Naive thymus-derived CD8-positive, alpha-beta T cell (primary cell): ENCODE results near the gene COX6B1. TPM values are rescaled to one million over a fixed set of nuclear protein-coding genes. Genes with fewer than 3 reads are reported as not detected.
"Not testable (repeated sequence)": the region's sequence is repeated elsewhere in the genome, so short reads cannot be mapped to it uniquely, and the experiment has no call there.

Source experiments
- ATAC-seq, 2 donors: fragments of 150-1000 bp; cut with Tn5 transposase in 1 of 2; sonication (Bioruptor Pico), chemical (Tn5 transposase) in 1 of 2; 1 replicate in 1 of 2; 2 replicates in 1 of 2; pipeline ENCODE4 v1.10.0; 2021; ENCODE audit warnings: mild to moderate bottlenecking in 2 of 2, moderate library complexity in 2 of 2
- POLR2A ChIA-PET: fragments of 350-600 bp; sonication (Branson Sonifier 250); formaldehyde crosslinking; loops from one replicate; lab custom pipeline; 2021; ENCODE audit warnings: antibody characterized with exemption; lab: Charles Lee
- DNase-seq, 10 donors: peaks; one replicate each; pipeline versions ENCODE4 v3.0.0 to v3.0.0-alpha.2; 2020 to 2022
- H3K27ac Mint-ChIP-seq, 10 donors: one replicate each; pipeline ENCODE4 v1.8.0; 2020 to 2022; ENCODE audit warnings: mild to moderate bottlenecking in 10 of 10, mixed read lengths in 10 of 10, moderate library complexity in 4 of 10, inconsistent platforms in 1 of 10
- H3K27me3 Mint-ChIP-seq, 5 donors: one replicate each; pipeline ENCODE4 v1.8.0; 2021 to 2022; ENCODE audit warnings: mixed read lengths in 5 of 5
- H3K36me3 Mint-ChIP-seq, 3 donors: one replicate each; pipeline ENCODE4 v1.8.0; 2020 to 2022; ENCODE audit warnings: mixed read lengths in 3 of 3, mild to moderate bottlenecking in 2 of 3, inconsistent platforms in 1 of 3
- H3K4me1 Mint-ChIP-seq, 4 donors: one replicate each; pipeline ENCODE4 v1.8.0; 2021 to 2022; ENCODE audit warnings: mixed read lengths in 4 of 4
- H3K4me3 Mint-ChIP-seq, 10 donors: one replicate each; pipeline ENCODE4 v1.8.0; 2020 to 2022; ENCODE audit warnings: mild to moderate bottlenecking in 10 of 10, mixed read lengths in 10 of 10, moderate library complexity in 6 of 10, inconsistent platforms in 1 of 10
- H3K9me3 Mint-ChIP-seq, 9 donors: one replicate each; pipeline ENCODE4 v1.8.0; 2020 to 2022; ENCODE audit warnings: mixed read lengths in 9 of 9, mild to moderate bottlenecking in 3 of 9, inconsistent platforms in 1 of 9, moderate library complexity in 1 of 9
- polyA plus RNA-seq, 3 donors: library from polyadenylated mRNA; unstranded; fragments of 300-500 nt; fragmentation: Illumina TruSeq; gene quantifications; one replicate each; pipeline ENCODE4 v1.2.3, GENCODE V29; 2021
- total RNA-seq, 8 experiments: library from RNA in 2 of 8; stranded (reverse) in 2 of 8; gene quantifications; one replicate each; pipeline ENCODE4 v1.2.3 and lab custom pipeline; 2021 to 2026

COX6B1 gene
- total and polyA plus RNA-seq, 5 experiments from 2014 or later = 197 to 920 (median 824) TPM

DNA sequence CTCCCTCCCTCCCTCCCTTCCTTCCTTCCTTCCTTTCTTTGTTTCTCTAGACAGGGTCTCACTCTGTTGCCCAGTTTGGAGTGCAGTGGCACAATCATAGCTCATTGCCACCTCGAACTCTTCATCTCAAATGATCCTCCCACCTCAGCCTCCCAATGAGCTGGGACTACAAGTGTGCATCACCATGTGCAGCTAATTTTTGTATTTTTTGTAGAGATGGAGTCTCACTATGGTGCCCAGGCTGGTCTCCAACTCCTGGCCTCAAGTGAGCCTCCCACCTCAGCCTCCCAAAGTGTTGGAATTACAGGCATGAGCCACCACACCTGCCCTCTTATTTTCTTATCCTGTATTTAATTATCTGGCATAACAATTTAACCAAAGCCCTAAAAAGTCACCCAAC lies 22.6 kb downstream of the COX6B1 start:
- ATAC-seq (no peak), DNase-seq (no peak)
- POLR2A ChIA-PET = no interaction called here
- peak overlapping the region in 1 of 10 donors; percentile 72 for H3K27ac Mint-ChIP-seq
- peaks cover 0 to 2% (median 0%) of the 10 kb centered on the region in 3 donors for H3K36me3 Mint-ChIP-seq
- H3K27me3 Mint-ChIP-seq = peaks cover 7 to 35% (median 20%) of the 10 kb centered on the region in 5 donors
- H3K4me3 Mint-ChIP-seq = no peak overlapping the region
- no peaks in the 10 kb centered on the region for H3K9me3 Mint-ChIP-seq
- H3K4me1 Mint-ChIP-seq = peaks cover 4 to 10% (median 8%) of the 10 kb centered on the region in 4 donors

DNA sequence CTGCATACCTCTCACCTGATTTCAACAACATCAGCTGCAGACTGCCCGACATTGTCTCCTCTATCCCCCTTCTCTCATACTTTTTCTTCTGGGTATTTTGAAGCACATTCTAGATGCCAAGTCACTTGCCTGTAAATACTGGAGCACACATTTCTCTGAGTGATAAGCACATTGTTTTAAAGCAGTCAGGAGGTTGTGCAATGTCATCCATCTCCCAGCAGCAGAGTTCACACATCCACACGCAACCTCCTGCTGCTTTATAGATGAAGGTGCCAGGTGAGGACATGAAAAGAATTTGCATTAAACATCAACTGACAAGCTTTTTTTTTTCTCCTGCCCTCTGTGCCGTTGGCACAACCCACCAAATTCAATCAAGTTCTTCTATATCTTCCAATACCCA lies 23.7 kb downstream of the COX6B1 start:
- Mint-ChIP-seq H3K4me1 (peaks cover 6 to 10% (median 8%) of the 10 kb centered on the region in 4 donors), H3K27me3 (peaks cover 10 to 42% (median 20%) of the 10 kb centered on the region in 5 donors), H3K36me3 (peaks cover 0 to 3% (median 0%) of the 10 kb centered on the region in 3 donors), H3K27ac (peak overlapping the region in 1 of 10 donors; percentile 22), H3K9me3 (no peaks in the 10 kb centered on the region), H3K4me3 (peak overlapping the region in 2 of 10 donors; percentile 9 to 11)
- POLR2A ChIA-PET = interaction anchor here (0.8 kb wide), 1 partner anchor 11 kb away, joined by 4 read pairs; no protein-coding TSS in a partner anchor
- DNase-seq (no peak), ATAC-seq (no peak)

DNA sequence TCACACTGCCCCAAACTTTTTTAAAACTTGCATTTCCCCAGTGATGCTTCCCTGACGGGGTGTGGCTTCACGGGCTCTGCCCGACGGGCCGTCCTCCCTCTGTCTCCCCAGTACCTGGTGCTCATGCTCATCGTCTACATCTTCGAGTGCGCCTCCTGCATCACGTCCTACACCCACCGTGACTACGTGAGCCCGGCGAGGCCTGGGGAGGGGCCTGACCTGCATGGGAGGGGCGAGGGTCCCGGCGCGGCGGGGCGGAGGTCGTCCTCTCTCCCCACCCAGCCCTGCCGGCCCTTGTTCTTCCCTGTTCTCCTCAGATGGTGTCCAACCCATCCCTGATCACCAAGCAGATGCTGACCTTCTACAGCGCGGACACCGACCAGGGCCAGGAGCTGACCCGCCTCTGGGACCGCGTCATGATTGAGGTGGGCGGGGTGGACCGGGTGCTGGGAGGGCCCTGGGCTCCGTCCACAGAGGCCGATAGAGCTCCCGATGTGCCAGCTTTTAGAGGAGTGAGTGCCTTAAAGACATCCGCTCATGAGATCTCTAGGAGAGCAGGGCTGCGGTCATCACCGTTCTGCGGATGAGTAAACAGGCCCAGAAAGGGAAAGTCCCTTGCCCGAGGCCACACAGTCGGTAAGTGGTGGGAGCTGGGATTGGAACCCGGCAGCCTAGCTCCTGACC lies 25.1 kb downstream of the COX6B1 start:
- Mint-ChIP-seq H3K36me3 (peaks cover 0 to 3% (median 0%) of the 10 kb centered on the region in 3 donors), H3K27ac (peak overlapping the region in 7 of 10 donors; percentile 19 to 64 (median 32)), H3K9me3 (no peaks in the 10 kb centered on the region), H3K27me3 (peaks cover 10 to 42% (median 20%) of the 10 kb centered on the region in 5 donors), H3K4me3 (peak overlapping the region; percentile 65 to 84 (median 78)), H3K4me1 (peaks cover 7 to 10% (median 8%) of the 10 kb centered on the region in 4 donors)
- DNase-seq = peak in 8 of 10 donors; percentile 7 to 23 (median 14)
- POLR2A ChIA-PET = interaction anchor here (0.8 kb wide), 1 partner anchor 107 kb away, joined by 5 read pairs; no protein-coding TSS in a partner anchor
- peak; percentile 84 to 88 for ATAC-seq

DNA sequence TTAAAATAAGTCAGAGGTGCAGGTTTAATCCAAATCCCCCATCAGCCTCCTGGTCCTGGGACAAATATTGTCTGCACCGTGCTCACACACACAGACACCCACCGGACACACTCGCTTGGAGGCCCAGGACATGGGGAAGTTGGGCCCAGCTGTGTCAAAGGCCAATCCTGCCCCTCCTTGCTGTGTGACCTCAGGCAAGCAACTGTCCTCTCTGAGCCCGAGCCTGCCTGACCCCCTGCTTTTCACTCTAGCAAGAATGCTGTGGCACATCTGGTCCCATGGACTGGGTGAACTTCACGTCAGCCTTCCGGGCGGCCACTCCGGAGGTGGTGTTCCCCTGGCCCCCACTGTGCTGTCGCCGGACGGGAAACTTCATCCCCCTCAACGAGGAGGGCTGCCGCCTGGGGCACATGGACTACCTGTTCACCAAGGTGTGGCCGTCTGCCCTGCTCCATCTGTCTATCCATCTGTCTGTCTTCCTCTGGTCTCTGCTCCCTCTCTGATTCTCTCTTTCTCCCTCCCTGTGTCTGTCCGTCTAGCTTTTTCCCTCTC lies 27.5 kb downstream of the COX6B1 start:
- ATAC-seq (no peak), DNase-seq (no peak)
- peaks cover 10 to 31% (median 20%) of the 10 kb centered on the region in 5 donors for H3K27me3 Mint-ChIP-seq
- H3K4me3 Mint-ChIP-seq = peak overlapping the region in 1 of 10 donors; percentile 40
- H3K36me3 Mint-ChIP-seq = peaks cover 0 to 3% (median 0%) of the 10 kb centered on the region in 3 donors
- no peak overlapping the region for H3K27ac Mint-ChIP-seq
- no peaks in the 10 kb centered on the region for H3K9me3 Mint-ChIP-seq
- POLR2A ChIA-PET = no interaction called here
- H3K4me1 Mint-ChIP-seq = peaks cover 7 to 10% (median 8%) of the 10 kb centered on the region in 4 donors

DNA sequence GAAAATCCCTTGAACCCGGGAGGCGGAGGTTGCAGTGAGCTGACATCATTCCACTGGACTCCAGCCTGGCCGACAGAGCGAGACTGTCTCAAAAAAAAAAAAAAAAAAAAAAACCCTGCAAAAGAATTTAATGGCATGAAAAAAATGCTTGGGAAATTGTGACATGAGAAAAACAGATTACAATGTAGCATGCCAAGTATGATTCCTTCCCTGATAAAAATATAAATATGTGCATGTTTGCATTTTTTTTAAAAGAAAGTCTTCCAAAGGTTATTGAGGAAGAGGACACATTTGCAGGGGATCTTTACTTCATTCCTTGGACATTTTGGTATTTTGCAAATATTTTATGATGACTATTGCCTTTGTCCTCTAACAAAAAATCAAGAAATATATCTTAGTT lies 41.7 kb downstream of the COX6B1 start:
- DNase-seq = no peak
- Mint-ChIP-seq H3K27ac (no peak overlapping the region), H3K4me1 (no peaks in the 10 kb centered on the region), H3K27me3 (peaks cover 0 to 3% (median 0%) of the 10 kb centered on the region in 5 donors), H3K4me3 (no peak overlapping the region), H3K9me3 (no peaks in the 10 kb centered on the region), H3K36me3 (no peaks in the 10 kb centered on the region)
- ATAC-seq = no peak
- POLR2A ChIA-PET = no interaction called here

DNA sequence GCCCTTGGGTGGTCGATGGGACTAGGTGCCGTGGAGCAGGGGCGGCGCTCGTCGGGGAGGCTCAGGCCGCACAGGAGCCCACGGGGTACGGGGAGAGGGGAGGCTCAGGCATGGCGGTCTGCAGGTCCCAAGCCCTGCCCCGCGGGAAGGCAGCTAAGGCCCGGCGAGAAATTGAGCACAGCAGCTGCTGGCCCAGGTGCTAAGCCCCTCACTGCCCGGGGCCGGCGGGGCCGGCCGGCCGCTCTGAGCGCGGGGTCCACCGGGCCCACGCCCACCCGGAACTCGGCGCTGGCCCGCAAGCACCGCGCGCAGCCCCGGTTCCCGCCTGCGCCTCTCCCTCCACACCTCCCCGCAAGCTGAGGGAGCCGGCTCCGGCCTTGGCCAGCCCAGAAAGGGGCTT lies 43.0 kb downstream of the COX6B1 start:
- POLR2A ChIA-PET, DNase-seq: not testable (repeated sequence)

DNA sequence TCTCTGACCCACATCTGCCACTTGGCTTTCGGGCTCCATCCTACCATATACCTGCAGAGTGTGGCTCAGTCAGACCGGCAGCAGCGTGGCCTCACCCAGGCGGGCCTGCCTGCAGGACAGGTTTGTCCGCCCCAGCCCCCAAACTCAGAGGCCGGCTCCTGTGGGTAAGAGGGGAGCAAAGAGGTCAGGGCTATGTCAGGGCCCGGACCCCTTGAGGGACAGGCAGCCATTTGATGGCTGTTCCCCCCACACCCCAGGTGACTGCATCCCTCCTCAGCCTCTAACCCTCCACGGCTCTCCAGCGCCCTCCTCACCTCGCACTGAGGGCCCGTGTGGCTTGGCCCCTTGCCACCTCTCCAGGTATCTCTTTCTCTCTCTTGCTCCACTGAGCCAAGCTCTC lies 43.9 kb downstream of the COX6B1 start:
- POLR2A ChIA-PET = interaction anchor here (0.6 to 1.2 kb wide), 3 partner anchors 47 to 360 kb away, joined by 3 to 4 read pairs (median 3); no protein-coding TSS in a partner anchor

More for the DNA sequence above, 43.0 kb downstream of the COX6B1 start:
- not testable (repeated sequence) for H3K27me3 Mint-ChIP-seq, H3K4me3 Mint-ChIP-seq, H3K36me3 Mint-ChIP-seq, ATAC-seq, H3K4me1 Mint-ChIP-seq, H3K9me3 Mint-ChIP-seq, H3K27ac Mint-ChIP-seq

DNA sequence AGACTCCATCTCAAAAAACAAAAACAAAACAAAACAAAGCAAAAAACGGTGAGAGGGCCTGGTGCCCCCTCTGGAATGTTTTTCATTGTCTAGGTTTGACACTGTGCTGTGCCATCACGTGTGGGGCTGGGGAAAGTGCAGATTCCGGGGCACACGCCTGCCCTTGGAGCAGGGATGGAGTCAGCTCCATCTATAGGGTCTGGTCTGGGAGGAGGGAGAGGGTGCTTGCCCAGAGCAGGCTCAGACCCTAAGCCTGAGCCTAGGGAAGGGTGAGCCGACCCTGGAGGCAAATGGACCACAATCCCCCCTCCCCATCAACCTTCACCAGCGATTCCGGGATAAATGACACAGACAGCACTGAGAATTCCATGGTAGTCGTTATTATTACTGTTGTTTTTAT lies 45.3 kb downstream of the COX6B1 start:
- POLR2A ChIA-PET = interaction anchor here (0.7 to 1.1 kb wide), 2 partner anchors 51 to 83 kb away, joined by 5 read pairs; no protein-coding TSS in a partner anchor
- no peaks in the 10 kb centered on the region for H3K4me1 Mint-ChIP-seq
- no peak overlapping the region for H3K4me3 Mint-ChIP-seq
- peak; percentile 7 to 28 for ATAC-seq
- no peak for DNase-seq
- H3K36me3 Mint-ChIP-seq = no peaks in the 10 kb centered on the region
- peaks cover 0 to 3% (median 0%) of the 10 kb centered on the region in 5 donors for H3K27me3 Mint-ChIP-seq
- H3K9me3 Mint-ChIP-seq = no peaks in the 10 kb centered on the region
- no peak overlapping the region for H3K27ac Mint-ChIP-seq

More for the DNA sequence above, 43.9 kb downstream of the COX6B1 start:
- Mint-ChIP-seq H3K4me1 (no peaks in the 10 kb centered on the region), H3K9me3 (no peaks in the 10 kb centered on the region), H3K27me3 (peaks cover 0 to 3% (median 0%) of the 10 kb centered on the region in 5 donors), H3K27ac (no peak overlapping the region), H3K4me3 (no peak overlapping the region), H3K36me3 (no peaks in the 10 kb centered on the region)
- no peak for ATAC-seq
- DNase-seq = no peak

DNA sequence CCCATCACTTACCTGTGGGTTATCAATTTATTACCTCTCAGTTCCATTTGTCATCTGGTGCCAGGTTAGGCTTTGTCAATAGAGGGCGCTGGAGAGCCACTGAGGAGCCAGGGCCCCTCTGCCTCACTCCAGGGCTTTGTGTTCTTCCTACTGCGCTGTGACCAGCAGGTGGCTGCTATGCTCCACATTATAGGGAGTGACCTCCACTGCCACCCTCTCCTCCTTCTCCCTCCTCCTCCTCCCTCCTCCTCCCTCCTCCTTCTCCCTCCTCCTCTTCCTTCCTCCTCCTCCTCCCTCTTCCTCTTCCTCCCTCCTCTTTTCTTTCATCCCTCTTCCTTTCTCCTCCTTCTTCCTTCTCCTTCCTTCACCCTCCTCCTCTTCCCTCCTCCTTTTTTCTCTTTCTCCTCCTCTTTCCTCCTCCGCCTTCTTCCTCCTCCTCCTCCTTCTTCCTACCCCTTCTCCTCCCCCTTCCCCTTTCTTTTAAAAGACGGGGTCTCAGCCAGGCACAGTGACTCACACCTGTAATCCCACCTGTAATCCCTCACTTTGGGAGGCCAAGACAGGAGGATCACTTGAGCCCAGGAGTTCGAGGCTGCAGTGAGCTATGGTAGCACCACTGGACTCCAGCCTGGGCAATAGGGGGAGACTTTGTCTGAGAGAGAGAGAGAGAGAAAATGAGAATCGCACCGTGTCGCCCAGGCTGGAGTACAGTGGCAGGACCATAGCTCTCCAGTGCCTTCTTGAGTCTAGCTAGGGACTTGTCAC lies 45.9 kb downstream of the COX6B1 start:
- Mint-ChIP-seq H3K9me3 (no peaks in the 10 kb centered on the region), H3K27ac (peak overlapping the region in 2 of 10 donors; percentile 28 to 48), H3K4me3 (no peak overlapping the region), H3K27me3 (peaks cover 0 to 3% (median 0%) of the 10 kb centered on the region in 5 donors), H3K36me3 (no peaks in the 10 kb centered on the region), H3K4me1 (no peaks in the 10 kb centered on the region)
- ATAC-seq = peak; percentile 100
- peak; percentile 78 to 94 (median 88) for DNase-seq
- POLR2A ChIA-PET = interaction anchor here (2.0 kb wide), 1 partner anchor 21 kb away, joined by 13 read pairs; no protein-coding TSS in a partner anchor

DNA sequence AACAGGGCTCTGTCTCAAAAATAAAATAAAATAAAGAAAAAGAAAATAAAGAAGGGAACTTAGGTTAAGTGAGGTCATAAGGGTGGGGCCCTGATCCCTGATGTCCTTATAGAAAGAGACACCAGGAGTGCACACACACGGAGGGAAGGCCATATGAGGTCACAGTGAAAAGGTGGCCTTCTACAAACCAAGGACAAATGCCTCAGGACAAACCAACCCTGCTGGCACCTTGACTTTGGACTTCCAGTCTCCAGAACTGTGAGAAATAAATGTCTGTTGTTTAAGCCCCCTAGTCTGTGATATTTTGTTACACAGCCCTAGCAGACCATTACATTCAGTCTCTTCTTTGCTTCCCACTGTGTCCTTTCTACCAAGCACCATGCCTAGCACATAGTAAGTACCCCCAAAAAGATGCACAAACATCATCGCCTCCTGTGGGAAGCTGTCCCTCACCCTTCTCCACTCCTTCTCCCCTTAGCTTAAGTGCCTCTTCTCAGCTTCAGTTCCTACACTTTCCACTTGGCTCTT lies 47.8 kb downstream of the COX6B1 start:
- no peaks in the 10 kb centered on the region for H3K36me3 Mint-ChIP-seq
- no peaks in the 10 kb centered on the region for H3K4me1 Mint-ChIP-seq
- POLR2A ChIA-PET = interaction anchor here (0.8 kb wide), 1 partner anchor 20 kb away, joined by 3 read pairs; no protein-coding TSS in a partner anchor
- no peak for ATAC-seq
- no peak for DNase-seq
- H3K27ac Mint-ChIP-seq = no peak overlapping the region
- H3K4me3 Mint-ChIP-seq = no peak overlapping the region
- no peaks in the 10 kb centered on the region for H3K9me3 Mint-ChIP-seq
- peaks cover 0 to 1% (median 0%) of the 10 kb centered on the region in 5 donors for H3K27me3 Mint-ChIP-seq

DNA sequence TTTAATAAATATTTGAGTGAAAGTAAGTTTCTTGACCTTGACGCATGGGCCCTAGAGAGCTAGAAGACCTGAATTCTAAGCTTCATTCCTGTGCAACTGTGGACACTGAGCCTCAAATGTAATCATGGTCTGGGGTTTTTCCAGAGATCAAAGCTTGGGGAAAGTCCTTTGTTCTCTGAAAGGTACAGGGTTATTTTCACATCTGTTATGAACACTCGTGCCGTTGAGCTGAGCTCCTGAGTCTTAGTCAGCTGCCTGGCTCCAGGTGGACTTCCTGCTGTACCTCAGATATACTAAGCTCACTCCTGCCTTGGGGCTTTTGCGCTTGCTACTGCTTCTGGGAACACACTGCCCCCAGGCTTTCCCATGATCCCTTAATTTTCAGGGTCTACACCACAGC lies 48.7 kb downstream of the COX6B1 start:
- no peak for ATAC-seq
- no peak for DNase-seq
- H3K27ac Mint-ChIP-seq = no peak overlapping the region
- no peaks in the 10 kb centered on the region for H3K4me1 Mint-ChIP-seq
- H3K36me3 Mint-ChIP-seq = no peaks in the 10 kb centered on the region
- POLR2A ChIA-PET = interaction anchor here (0.8 kb wide), 1 partner anchor 19 kb away, joined by 3 read pairs; no protein-coding TSS in a partner anchor
- no peaks in the 10 kb centered on the region for H3K9me3 Mint-ChIP-seq
- H3K4me3 Mint-ChIP-seq = no peak overlapping the region
- H3K27me3 Mint-ChIP-seq = peaks cover 0 to 1% (median 0%) of the 10 kb centered on the region in 5 donors
